GM19395 (cell line): Measurements from ENCODE around the gene EPM2AIP1.
"Not testable (repeated sequence)": the region's sequence is repeated elsewhere in the genome, so short reads cannot be mapped to it uniquely, and the experiment has no call there.

Experiments
- ATAC-seq: cut with Tn5 transposase; IDR thresholded peaks from one replicate; pipeline ENCODE4 v1.9.1; 2021; ENCODE audit warnings: mild to moderate bottlenecking, moderate library complexity; ENCODE audit not compliant: unreplicated experiment

Gene EPM2AIP1

GRCh38 chr3:36954452-36955134, 38.3 kb downstream of the EPM2AIP1 start:
- no peak for ATAC-seq

DNA sequence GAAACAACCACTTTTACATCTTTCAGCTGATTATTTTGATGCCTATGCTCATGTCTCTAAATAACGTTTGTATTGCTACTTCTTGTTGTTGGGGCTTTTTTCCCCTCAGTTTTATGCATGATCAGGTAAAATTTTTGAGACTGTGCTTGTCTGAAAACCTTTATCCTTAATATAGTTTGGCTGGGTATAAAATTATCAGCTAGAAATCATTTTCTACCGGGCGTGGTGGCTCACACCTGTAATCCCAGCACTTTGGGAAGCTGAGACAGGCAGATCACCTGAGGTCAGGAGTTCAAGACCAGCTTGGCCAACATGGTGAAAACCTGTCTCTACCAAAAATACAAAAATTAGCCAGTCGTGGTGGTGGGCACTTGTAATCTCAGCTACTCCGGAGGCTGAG, 45.1 kb downstream of the EPM2AIP1 start:
- ATAC-seq: not testable (repeated sequence)

- no peak for ATAC-seq
Measured at GRCh38 chr3:36945333-36945980, 47.5 kb downstream of the EPM2AIP1 start.

DNA sequence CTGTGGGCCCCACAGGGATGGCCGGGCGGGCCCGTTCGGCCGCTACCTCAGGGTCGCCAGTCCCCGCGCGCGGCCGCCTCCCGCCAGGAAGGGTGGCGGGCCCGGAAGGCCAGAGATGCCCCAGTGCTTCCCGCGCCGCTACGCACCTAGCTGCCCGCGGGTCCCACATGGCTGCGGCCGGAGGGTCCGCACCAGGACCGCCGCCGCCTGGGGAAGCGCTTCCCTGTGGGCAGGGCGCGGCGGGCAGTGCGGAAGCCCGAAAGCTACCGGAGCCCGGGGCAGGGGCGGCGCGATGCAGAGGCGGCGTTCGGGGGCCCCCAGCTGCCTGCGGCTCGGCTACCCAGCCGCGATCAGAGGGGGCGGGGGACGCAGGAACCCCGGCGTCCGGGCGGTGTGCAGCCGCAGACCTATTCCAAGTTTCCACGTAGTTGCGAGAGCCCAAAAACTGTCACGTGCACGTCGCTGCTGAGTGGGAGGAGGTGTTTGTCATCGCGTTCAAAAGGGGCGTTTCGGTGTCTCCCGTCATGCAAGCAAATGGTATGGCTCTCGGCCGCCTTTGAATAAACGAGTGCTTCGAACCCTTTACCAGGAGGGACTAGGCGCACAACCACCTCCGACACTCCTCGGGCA, 48.2 kb downstream of the EPM2AIP1 start, which contains the start of gene TRANK1:
Gene TRANK1 (minus strand): TSS at position 414 of the 630 bp plus-strand sequence. CDS start 245 bp downstream, at position 169.
- peak; percentile 73 for ATAC-seq

DNA sequence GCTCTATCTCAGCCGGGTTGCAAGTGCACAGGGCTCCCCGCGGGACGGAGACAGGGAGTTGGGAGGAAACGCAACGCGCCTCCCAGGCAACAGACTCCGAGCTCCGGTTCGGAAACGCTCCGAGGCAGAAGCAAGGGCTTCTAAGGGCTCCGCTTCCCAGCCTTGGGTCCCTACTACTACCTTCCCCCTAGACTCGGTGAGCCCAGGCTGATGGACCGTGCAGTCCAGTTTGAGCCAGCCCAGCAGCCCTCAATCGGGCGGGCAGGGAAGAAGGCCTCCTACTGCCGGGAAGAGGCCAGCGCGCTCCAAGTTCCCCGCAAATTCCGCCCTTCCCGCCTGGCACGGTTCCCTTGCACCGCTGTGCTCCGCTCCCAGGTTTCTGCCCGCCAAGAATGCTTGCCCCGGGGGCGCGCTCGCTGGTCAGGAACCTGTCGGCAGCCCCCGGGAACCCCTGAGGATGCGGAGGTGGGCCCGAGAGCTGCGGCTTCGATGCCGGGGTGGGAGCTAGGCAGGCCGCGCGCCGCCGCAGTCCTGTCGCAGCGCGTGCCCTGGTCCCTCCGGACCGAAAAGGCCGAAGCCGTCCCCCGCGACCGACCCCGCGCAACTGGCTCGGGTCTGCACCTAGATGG, 48.8 kb downstream of the EPM2AIP1 start:
- peak; percentile 66 for ATAC-seq

- no peak for ATAC-seq
Measured at GRCh38 chr3:36943601-36944000, 49.3 kb downstream of the EPM2AIP1 start.

DNA sequence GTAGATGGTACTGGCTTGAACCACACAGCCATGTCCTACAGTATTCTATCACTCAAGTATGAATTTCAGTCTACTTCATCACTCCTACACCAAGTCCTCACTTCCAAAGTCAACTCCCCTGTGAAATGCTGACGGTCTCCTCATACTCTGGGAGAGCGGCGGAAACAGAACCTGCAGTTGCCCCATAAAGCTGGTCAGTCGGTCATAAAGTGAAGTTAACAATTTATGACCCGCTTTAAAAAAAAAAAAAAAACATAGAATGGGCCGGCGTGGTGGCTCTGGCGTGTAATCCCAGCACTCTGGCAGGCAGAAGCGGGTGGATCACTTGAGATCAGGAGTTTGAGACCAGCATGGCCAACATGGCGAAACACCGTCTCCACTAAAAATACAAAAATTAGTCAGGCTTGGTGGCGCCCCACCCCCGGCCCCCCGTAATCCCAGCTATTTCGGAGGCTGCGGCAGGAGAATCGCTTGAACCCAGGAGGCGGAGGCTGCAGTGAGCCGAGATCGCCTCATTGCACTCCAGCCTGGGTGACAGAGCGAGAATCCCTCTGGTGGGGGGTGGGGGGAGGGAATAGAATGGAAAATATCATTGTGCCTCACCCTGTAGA, 50.2 kb downstream of the EPM2AIP1 start:
- ATAC-seq: no peak

GRCh38 chr3:36941658-36942057, 51.3 kb downstream of the EPM2AIP1 start:
- no peak for ATAC-seq

GRCh38 chr3:36941162-36941561, 51.8 kb downstream of the EPM2AIP1 start:
- no peak for ATAC-seq

DNA sequence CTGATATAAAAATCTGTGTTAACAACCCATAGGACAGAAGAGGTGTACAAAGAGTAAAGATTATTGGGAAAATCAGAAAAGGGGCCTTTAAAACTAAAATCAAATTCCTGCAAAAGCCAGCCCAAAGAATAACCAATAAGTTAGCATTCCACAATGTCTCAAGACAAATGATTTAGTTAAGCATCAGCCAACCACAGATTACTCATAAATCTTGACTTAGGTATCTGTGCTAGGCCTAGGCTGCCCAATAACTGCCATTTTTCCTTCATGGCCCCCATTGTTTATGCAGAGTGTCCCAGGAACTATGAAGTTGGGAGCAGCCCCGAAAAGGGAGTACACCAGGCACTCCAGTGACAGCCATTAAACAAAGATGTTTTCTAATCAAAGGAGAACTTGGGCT, 55.4 kb downstream of the EPM2AIP1 start:
- no peak for ATAC-seq
